HEK293T (cell line): ENCODE measurements around the gene RHNO1.

Experiments used
- ARNT ChIP-seq: fragments of 450-650 bp; IDR thresholded peaks from 2 replicates; pipeline ENCODE4 v1.6.1; 2017; ENCODE audit warnings: mild to moderate bottlenecking
- BHLHE40 ChIP-seq: fragments of 450-650 bp; IDR thresholded peaks from 2 replicates; pipeline ENCODE4 v1.6.1; 2016; ENCODE audit warnings: mild to moderate bottlenecking, moderate library complexity, borderline replicate concordance
- LEF1 ChIP-seq: fragments of 450-650 bp; IDR thresholded peaks from 2 replicates; pipeline ENCODE4 v1.6.1; 2017; ENCODE audit warnings: mild to moderate bottlenecking, borderline replicate concordance
- SP1 ChIP-seq: fragments of 450-650 bp; IDR thresholded peaks from 2 replicates; pipeline ENCODE4 v1.6.1; 2017
- ZNF384 ChIP-seq: fragments of 450-650 bp; IDR thresholded peaks from 2 replicates; pipeline ENCODE4 v1.6.1; 2016
- TF ChIP-seq, protein P1 (sequence below): fragments of 450-650 bp; IDR thresholded peaks from 2 replicates; pipeline ENCODE4 v1.6.1; 2016

DNA sequence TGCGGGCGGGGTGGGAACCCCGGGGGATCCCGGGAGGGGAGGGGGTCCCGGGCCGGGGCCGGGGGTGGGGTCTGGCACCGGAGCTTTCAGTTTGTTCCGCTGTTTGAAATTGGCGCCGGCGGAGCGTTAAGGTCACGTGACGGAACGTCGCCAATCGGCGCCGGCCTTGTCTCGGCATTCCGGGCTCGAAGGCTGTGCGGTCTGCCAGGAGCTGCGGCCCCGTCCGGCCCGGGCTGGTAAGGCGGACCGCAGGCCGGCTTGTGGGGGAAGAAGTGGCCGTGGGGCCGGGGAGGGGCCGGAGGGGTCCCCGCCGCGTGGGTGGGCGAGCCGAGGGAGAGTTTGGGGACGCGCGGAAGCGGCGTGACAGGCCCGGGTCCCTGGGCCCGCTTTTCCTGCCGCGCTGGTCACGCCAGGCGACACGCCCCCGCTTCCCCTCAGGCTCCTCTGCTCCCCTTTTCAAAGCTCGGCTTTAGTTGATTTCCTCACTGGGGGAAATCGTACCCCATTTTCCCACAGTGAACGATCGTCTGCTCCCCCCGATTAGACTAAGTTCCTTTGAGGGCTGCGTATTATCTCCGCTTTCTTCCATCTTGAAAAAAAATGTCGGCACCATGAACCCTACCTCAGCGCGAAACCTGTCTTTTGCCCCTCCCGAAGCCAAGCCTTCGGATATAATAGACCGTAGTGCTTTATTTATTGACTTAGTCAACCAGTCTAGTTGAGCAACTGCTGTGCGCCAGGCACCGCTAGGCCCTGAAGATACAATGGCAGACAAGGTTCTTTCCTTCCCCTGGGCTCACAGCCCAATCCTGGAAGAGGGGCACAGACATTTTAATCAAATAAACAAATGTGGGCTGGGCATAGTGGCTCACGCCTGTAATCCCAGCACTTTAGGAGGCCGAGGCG, at the start of gene RHNO1, which contains the start of gene FOXM1:
- no peak for TF ChIP-seq SP1
- TF ChIP-seq, protein P1, sequence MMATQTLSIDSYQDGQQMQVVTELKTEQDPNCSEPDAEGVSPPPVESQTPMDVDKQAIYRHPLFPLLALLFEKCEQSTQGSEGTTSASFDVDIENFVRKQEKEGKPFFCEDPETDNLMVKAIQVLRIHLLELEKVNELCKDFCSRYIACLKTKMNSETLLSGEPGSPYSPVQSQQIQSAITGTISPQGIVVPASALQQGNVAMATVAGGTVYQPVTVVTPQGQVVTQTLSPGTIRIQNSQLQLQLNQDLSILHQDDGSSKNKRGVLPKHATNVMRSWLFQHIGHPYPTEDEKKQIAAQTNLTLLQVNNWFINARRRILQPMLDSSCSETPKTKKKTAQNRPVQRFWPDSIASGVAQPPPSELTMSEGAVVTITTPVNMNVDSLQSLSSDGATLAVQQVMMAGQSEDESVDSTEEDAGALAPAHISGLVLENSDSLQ, result no peak
- TF ChIP-seq ZNF384, result no peak
- no peak for TF ChIP-seq LEF1
- TF ChIP-seq BHLHE40, result no peak
- no peak for TF ChIP-seq ARNT
